GM12878 (cell line): ENCODE data around the gene CTR9.

Experiments
- CEBPB ChIP-seq, 2 experiments: fragments of 150-350 bp in 1 of 2; IDR thresholded peaks; 2 replicates each; pipeline ENCODE4 v1.6.1; 2012 to 2014; ENCODE audit warnings: low read depth in 2 of 2, low read length in 2 of 2, borderline replicate concordance in 1 of 2, inconsistent platforms in 1 of 2
- CEBPZ ChIP-seq: fragments of 150-350 bp; IDR thresholded peaks from 2 replicates; pipeline ENCODE4 v1.6.1; 2016; ENCODE audit warnings: low read depth, low read length
- CTCF ChIP-seq, 3 experiments: IDR thresholded peaks in 2 of 3; conservative IDR thresholded peaks in 1 of 3; 2 replicates each; pipeline ENCODE4 v1.5.1; 2011; ENCODE audit warnings: low read depth in 3 of 3, low read length in 3 of 3, mild to moderate bottlenecking in 3 of 3, control low read depth in 2 of 3, moderate library complexity in 2 of 3, inconsistent platforms in 1 of 3, mixed read lengths in 1 of 3; ENCODE audit not compliant: control insufficient read depth in 2 of 3, insufficient read depth in 1 of 3; ENCODE audit errors: extremely low read depth in 1 of 3
- EZH2 ChIP-seq: IDR thresholded peaks from 2 replicates; pipeline ENCODE4 v1.6.1; 2012; ENCODE audit warnings: low read depth, mild to moderate bottlenecking, control low read depth, inconsistent platforms, low read length, borderline replicate concordance; ENCODE audit not compliant: control insufficient read depth
- FOXM1 ChIP-seq: IDR thresholded peaks from 2 replicates; pipeline ENCODE4 v1.6.1; 2012; ENCODE audit warnings: low read depth, mild to moderate bottlenecking, inconsistent platforms, low read length, moderate library complexity
- KAT2A ChIP-seq: conservative IDR thresholded peaks from 2 replicates; pipeline ENCODE4 v1.6.1; 2011; ENCODE audit warnings: low read depth, low read length; ENCODE audit not compliant: control insufficient read depth
- POLR2AphosphoS5 ChIP-seq: IDR thresholded peaks from 2 replicates; pipeline ENCODE4 v1.6.1; 2011; ENCODE audit warnings: mild to moderate bottlenecking, low read length, inconsistent platforms
- SIN3A ChIP-seq: IDR thresholded peaks from 2 replicates; pipeline ENCODE4 v1.6.1; 2012; ENCODE audit warnings: low read depth, low read length, improper control_type of control experiment
- SP1 ChIP-seq: IDR thresholded peaks from one replicate; pipeline ENCODE4 v1.6.1; 2011; ENCODE audit warnings: low read depth, low read length
- SREBF2 ChIP-seq: IDR thresholded peaks from 2 replicates; pipeline ENCODE4 v1.6.1; 2012; ENCODE audit warnings: mild to moderate bottlenecking, low read length
- ZBTB40 ChIP-seq: fragments of 450-650 bp; IDR thresholded peaks from 2 replicates; pipeline ENCODE4 v1.6.1; 2016; ENCODE audit warnings: mild to moderate bottlenecking, moderate library complexity, borderline replicate concordance
- TF ChIP-seq, protein P1 (sequence below): IDR thresholded peaks from 2 replicates; pipeline ENCODE4 v1.6.1; 2012; ENCODE audit warnings: mild to moderate bottlenecking, low read depth, low read length
- TF ChIP-seq, protein P2 (sequence below): fragments of 450-650 bp; IDR thresholded peaks from 2 replicates; pipeline ENCODE4 v1.6.1; 2017; ENCODE audit warnings: mild to moderate bottlenecking

DNA sequence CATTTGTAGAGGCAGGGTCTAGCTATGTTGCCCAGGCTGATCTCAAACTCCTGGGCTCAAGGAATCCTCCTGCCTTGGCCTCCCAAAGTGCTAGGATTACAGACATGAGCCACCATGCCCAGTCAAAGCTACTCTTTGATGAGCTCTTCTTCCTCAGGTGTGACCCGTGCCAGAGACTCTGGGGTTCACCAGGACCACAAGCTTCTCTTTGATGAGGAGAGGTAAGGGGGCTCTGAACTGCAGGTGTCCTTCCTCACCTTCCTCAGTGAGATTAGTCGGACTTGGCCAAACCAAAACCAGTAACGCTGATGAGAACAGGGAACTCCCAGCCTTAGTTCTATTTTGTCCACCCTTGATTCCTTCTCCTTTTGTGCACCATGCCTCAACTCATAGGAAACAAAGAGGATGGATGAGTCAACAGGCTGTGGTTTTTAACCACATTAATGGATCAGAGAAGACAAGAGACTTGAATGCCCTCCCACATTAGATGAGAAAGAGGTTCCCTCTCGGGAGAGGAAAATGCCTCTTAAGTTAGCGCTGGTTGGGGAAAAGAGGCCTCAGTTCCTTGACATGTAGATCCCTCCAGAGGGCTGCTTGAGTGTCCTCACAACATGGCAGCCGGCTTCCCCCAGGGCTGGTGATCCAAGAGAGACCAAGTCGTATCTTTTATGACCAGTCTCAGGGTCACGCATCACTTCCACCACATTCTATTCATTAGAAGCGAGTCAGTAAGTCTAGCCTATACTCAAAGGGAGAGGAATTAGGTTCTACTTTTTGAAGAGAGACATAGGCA is 25.7 kb upstream of the CTR9 start:
- TF ChIP-seq CTCF (IDR thresholded peaks at IDR 0.05 in 2 of 3, conservative IDR thresholded peaks at IDR 0.05 in 1 of 3; ENCODE audit: control insufficient read depth in 2 of 3, extremely low read depth in 1 of 3, insufficient read depth in 1 of 3, low read depth in 3 of 3, low read length in 3 of 3) (no peak), POLR2AphosphoS5 (no peak), FOXM1 (no peak), ZBTB40 (no peak), SIN3A (no peak), CEBPB (IDR thresholded peaks at IDR 0.05; ENCODE audit: borderline replicate concordance in 1 of 2, low read depth in 2 of 2, low read length in 2 of 2) (no peak), SP1 (no peak), KAT2A (no peak), EZH2 (no peak), SREBF2 (no peak), CEBPZ (no peak)
- TF ChIP-seq, protein P1, sequence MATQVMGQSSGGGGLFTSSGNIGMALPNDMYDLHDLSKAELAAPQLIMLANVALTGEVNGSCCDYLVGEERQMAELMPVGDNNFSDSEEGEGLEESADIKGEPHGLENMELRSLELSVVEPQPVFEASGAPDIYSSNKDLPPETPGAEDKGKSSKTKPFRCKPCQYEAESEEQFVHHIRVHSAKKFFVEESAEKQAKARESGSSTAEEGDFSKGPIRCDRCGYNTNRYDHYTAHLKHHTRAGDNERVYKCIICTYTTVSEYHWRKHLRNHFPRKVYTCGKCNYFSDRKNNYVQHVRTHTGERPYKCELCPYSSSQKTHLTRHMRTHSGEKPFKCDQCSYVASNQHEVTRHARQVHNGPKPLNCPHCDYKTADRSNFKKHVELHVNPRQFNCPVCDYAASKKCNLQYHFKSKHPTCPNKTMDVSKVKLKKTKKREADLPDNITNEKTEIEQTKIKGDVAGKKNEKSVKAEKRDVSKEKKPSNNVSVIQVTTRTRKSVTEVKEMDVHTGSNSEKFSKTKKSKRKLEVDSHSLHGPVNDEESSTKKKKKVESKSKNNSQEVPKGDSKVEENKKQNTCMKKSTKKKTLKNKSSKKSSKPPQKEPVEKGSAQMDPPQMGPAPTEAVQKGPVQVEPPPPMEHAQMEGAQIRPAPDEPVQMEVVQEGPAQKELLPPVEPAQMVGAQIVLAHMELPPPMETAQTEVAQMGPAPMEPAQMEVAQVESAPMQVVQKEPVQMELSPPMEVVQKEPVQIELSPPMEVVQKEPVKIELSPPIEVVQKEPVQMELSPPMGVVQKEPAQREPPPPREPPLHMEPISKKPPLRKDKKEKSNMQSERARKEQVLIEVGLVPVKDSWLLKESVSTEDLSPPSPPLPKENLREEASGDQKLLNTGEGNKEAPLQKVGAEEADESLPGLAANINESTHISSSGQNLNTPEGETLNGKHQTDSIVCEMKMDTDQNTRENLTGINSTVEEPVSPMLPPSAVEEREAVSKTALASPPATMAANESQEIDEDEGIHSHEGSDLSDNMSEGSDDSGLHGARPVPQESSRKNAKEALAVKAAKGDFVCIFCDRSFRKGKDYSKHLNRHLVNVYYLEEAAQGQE = no peak
- TF ChIP-seq, protein P2, sequence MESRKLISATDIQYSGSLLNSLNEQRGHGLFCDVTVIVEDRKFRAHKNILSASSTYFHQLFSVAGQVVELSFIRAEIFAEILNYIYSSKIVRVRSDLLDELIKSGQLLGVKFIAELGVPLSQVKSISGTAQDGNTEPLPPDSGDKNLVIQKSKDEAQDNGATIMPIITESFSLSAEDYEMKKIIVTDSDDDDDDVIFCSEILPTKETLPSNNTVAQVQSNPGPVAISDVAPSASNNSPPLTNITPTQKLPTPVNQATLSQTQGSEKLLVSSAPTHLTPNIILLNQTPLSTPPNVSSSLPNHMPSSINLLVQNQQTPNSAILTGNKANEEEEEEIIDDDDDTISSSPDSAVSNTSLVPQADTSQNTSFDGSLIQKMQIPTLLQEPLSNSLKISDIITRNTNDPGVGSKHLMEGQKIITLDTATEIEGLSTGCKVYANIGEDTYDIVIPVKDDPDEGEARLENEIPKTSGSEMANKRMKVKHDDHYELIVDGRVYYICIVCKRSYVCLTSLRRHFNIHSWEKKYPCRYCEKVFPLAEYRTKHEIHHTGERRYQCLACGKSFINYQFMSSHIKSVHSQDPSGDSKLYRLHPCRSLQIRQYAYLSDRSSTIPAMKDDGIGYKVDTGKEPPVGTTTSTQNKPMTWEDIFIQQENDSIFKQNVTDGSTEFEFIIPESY = no peak
